Left ventricle myocardium inferior (tissue), 1 donor: Measurements from ENCODE around the gene ECE1. TPM values are rescaled to one million over a fixed set of nuclear protein-coding genes. Genes with fewer than 3 reads are reported as not detected.
A peak's percentile ranks its signal among the peaks of the same experiment; 100 is the strongest.

ENCODE experiments used
- DNase-seq: peaks from one replicate; pipeline ENCODE4 v3.0.0-alpha.2; 2020
- H3K27ac ChIP-seq: fragments of 200-600 bp; replicated peaks from 2 replicates; pipeline ENCODE4 v1.8.0; 2021
- H3K27me3 ChIP-seq: fragments of 200-600 bp; 2 replicates; pipeline ENCODE4 v1.8.0; 2021; ENCODE audit warnings: low read depth
- H3K36me3 ChIP-seq: fragments of 200-600 bp; 2 replicates; pipeline ENCODE4 v1.8.0; 2021
- H3K4me1 ChIP-seq: fragments of 200-600 bp; 2 replicates; pipeline ENCODE4 v1.8.0; 2021
- H3K4me3 ChIP-seq: fragments of 200-600 bp; 2 replicates; pipeline ENCODE4 v1.8.0; 2021; ENCODE audit warnings: mild to moderate bottlenecking, moderate library complexity
- H3K9me3 ChIP-seq: fragments of 200-600 bp; replicated peaks from 2 replicates; pipeline ENCODE4 v1.8.0; 2021
- intact Hi-C: fragments of 100-400 bp; cut with micrococcal nuclease; formaldehyde crosslinking; loops from one replicate; pipeline ENCODE4 v1.11.0; 2022
- total RNA-seq: library from RNA; stranded (reverse); fragmentation: NEBNext Ultra II Directional; extraction: Animal tissue kit (Norgen Biotek cat#: 25700); gene quantifications from one replicate; pipeline ENCODE4 v1.2.1, GENCODE V29; 2021
- TF ChIP-seq, protein P1 (sequence below): fragments of 200-600 bp; IDR thresholded peaks from 2 replicates; pipeline ENCODE4 v1.8.0; 2021; ENCODE audit warnings: antibody characterized with exemption, mild to moderate bottlenecking, borderline replicate concordance
- donor health status: DM: no; HTN: yes; CAD: no; lungs with severe emphysema.

ECE1 gene
- total RNA-seq, 1 donor from 2014 or later, result 54.7 TPM

DNA sequence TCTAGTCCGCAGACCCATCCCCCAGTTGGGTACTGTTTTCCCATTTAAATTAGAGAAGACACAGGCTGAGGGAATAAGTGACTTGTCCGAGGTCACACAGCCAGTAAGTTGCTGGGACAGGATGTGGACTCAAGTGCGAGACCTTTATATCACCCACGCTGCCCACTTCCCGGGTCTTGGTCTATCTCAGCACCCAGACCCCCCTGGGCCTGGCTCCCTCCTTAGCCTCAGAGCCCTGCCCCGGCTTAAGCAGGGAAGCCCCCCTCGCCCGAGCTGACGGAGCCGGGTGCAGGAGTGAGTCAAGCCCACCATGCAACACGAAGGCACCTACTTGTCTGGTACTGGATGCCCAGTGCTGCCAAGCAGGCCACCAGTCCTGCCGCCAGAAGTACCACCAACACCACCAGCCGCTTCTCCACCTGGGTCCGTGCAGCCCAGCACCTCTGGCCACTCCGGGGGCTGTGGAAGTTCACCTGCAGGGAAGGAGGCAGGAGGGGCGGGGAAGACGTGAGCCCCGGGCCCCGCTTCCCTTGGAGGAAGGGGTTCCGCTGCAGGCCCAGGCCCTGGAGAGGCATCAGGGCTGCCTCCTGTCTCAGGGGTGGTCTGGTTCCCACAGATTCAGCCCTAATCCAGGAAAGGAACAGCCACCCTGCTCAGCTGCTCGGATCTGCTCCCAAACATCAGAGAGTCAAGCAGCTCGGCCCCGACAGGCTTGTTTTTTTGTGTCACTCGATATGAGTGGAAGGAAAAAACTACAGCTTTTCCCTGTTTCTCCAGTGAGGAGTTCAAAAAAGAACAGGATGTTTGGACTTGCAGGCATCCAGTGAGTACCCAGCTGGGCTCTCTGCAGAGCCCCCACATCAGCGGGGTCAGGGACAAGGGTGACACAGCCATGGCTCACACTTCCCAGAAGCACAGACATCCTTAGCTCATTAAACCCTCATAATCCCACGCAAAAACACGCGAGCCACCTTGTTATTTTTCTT is 11.1 kb downstream of the ECE1 start:
- Histone ChIP-seq H3K27me3 (no peaks in the 10 kb centered on the region), H3K4me1 (peaks cover 79% of the 10 kb centered on the region), H3K27ac (peak overlapping the region; percentile 95), H3K36me3 (peaks cover 13% of the 10 kb centered on the region), H3K9me3 (no peaks in the 10 kb centered on the region), H3K4me3 (peak overlapping the region; percentile 53)
- DNase-seq, result no peak
- intact Hi-C loops, result no loop called here
- TF ChIP-seq, protein P1, sequence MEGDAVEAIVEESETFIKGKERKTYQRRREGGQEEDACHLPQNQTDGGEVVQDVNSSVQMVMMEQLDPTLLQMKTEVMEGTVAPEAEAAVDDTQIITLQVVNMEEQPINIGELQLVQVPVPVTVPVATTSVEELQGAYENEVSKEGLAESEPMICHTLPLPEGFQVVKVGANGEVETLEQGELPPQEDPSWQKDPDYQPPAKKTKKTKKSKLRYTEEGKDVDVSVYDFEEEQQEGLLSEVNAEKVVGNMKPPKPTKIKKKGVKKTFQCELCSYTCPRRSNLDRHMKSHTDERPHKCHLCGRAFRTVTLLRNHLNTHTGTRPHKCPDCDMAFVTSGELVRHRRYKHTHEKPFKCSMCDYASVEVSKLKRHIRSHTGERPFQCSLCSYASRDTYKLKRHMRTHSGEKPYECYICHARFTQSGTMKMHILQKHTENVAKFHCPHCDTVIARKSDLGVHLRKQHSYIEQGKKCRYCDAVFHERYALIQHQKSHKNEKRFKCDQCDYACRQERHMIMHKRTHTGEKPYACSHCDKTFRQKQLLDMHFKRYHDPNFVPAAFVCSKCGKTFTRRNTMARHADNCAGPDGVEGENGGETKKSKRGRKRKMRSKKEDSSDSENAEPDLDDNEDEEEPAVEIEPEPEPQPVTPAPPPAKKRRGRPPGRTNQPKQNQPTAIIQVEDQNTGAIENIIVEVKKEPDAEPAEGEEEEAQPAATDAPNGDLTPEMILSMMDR, result no peak

DNA sequence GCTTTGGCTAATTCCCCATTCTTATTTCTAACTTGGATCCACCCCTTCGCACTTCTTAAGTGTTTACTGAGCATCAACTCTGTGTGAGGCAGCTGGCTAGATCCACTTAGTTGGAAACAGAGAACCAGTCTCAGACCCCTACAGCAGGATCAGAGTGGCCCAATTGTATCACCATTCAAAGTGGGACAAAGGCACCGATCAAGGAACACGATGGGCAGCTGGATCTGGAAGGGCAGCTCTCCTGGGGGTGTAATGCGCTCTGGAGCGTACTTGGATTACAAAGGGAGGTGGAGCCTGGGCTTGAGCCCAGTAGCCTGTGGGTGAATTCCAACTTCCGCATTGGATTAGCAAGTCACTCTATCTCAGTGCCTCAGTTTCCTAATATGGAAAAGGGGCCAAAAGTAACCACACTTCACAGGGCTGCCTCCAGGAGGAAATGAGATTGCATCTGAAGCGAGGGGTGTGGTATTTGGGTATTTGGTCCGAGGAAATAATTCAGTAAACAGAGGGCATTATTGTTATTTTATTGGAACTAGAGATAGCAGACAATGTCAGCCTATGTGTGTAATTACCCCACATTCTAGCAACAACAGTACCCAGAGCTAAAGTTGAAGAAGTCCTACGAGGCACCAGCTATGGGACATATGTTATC is 11.9 kb downstream of the ECE1 start:
- H3K27me3 ChIP-seq, result no peaks in the 10 kb centered on the region
- peaks cover 5% of the 10 kb centered on the region for H3K36me3 ChIP-seq
- peaks cover 87% of the 10 kb centered on the region for H3K4me1 ChIP-seq
- TF ChIP-seq, protein P1, result no peak
- peak overlapping the region; percentile 53 for H3K4me3 ChIP-seq
- no peaks in the 10 kb centered on the region for H3K9me3 ChIP-seq
- H3K27ac ChIP-seq, result peak overlapping the region; percentile 95
- intact Hi-C loops, result no loop called here
- no peak for DNase-seq

DNA sequence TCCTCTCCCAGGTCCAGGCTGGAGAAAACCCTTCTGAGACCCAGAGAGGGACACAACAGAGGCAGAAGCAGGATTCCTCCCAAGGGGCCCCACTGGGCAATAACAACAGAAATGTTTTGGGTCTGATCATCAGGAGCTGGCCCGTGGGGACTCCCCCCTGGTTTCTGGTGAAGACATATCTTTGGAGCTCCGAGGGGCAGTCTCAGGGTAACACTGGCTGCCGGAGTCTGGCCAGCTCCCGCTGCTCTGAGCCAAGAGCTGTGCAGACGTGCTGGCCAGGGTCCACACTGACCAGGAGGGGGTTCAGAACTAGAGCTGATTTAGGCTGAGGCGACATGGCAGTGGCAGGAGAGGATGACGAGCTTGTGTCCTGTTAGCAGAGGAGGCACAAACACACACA is 13.1 kb downstream of the ECE1 start:
- peak; percentile 60 for DNase-seq
- Histone ChIP-seq H3K4me3 (peak overlapping the region; percentile 53), H3K27ac (peak overlapping the region; percentile 95), H3K4me1 (peaks cover 87% of the 10 kb centered on the region), H3K36me3 (peaks cover 11% of the 10 kb centered on the region), H3K27me3 (no peaks in the 10 kb centered on the region), H3K9me3 (no peaks in the 10 kb centered on the region)
- TF ChIP-seq, protein P1, result no peak
- intact Hi-C loops, result no loop called here

DNA sequence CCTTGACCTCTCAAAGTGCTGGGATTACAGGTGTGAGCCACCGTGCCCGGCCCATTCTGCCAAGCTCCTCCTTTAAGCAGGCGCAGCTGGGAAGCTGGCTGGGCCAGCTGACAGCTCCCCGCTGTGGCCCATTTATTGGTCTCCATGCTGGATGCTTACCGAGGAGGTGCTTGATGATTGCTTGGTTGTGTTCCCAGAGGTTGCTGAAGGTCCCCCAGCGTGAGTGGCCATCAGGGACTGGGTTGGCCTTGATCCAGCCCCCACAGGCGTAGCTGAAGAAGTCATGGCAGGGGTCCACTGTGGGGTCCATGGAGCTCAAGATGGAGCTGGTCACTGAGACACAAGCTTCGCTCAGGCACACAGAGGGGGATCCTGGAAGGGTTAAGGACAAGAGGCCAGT is 17.7 kb downstream of the ECE1 start:
- TF ChIP-seq, protein P1, result no peak
- intact Hi-C loops, result no loop called here
- Histone ChIP-seq H3K36me3 (peaks cover 42% of the 10 kb centered on the region), H3K4me3 (no peak overlapping the region), H3K27ac (peak overlapping the region; percentile 21), H3K27me3 (no peaks in the 10 kb centered on the region), H3K9me3 (no peaks in the 10 kb centered on the region), H3K4me1 (peaks cover 77% of the 10 kb centered on the region)
- no peak for DNase-seq

DNA sequence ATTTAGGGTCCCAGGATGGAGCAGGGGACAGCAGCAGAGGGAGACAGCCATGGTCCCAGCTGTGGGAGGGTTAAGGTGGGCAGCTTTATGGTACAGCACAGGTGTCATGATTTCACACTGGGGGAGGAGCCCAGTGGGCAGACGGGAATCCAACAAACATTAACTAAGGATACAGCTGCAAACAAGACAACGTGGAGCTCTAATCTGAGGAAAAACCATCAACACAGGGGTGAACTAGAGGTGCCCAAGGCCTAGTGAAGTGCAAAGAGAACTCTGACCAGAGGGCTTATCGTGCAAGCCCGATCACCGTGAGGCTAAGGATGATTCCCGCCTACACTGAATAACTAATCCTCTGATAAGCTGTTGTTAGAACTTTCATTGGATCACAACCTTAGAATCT is 18.7 kb downstream of the ECE1 start:
- Histone ChIP-seq H3K27me3 (no peaks in the 10 kb centered on the region), H3K36me3 (peaks cover 40% of the 10 kb centered on the region), H3K4me3 (no peak overlapping the region), H3K9me3 (no peaks in the 10 kb centered on the region), H3K4me1 (peaks cover 77% of the 10 kb centered on the region), H3K27ac (no peak overlapping the region)
- DNase-seq, result no peak
- TF ChIP-seq, protein P1, result no peak
- intact Hi-C loops, result no loop called here
